Measurements from ENCODE around the gene ITGA4. TPM values are rescaled to one million over a fixed set of nuclear protein-coding genes. Genes with fewer than 3 reads are reported as not detected.

The ITGA4 gene
- total and polyA plus RNA-seq, 9 of the 15 experiments (the other 6 are each of a cell fraction or from before 2014, with no cell fraction given) = 0.06 to 0.81 (median 0.27) TPM

DNA sequence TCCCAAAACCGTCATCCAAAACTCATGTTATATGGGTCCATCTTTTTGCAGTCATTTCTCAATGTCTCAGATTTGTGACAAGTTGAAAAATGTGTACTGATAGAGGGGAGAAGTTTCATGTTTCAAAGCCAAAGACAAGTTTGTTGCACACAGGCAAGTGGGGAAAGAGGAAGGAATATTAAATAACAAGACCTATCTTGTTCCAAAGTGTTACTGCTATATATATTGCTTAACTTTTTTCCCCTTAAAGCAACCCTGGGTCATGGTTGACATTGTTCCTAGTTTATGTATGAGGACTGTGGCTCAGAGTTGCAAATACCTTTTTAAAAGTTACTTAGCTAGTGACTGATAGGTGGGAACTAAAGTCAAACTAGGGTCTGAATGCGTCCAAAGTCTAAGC is 1.7 kb downstream of the ITGA4 start:
- no peak for DNase-seq (ENCODE audit: extremely low read depth in 1 of 4, low spot score in 3 of 4)
- ATAC-seq = no peak
- H3K27ac ChIP-seq (ENCODE audit: extremely low read depth, low read depth, low read length) = no peak overlapping the region
- H4K20me1 ChIP-seq (replicated peaks; ENCODE audit: control insufficient read depth, insufficient read depth, low read length) = no peaks in the 10 kb centered on the region
- ChIA-PET CTCF (ENCODE audit: low intra/inter-chr PET ratio) (no interaction called here), POLR2A (no interaction called here)
- no peaks in the 10 kb centered on the region for H3K36me3 ChIP-seq (ENCODE audit: control insufficient read depth, insufficient read depth, low read length)
- H3K9me1 ChIP-seq (ENCODE audit: control insufficient read depth, insufficient read depth, low read length) = no peaks in the 10 kb centered on the region
- no peak overlapping the region for H2AFZ ChIP-seq (ENCODE audit: low read depth, low read length)
- H3K4me1 ChIP-seq (replicated peaks in 1 of 2; ENCODE audit: control insufficient read depth in 2 of 2, insufficient read depth in 2 of 2, low read length in 2 of 2) = peaks cover 0 to 4% of the 10 kb centered on the region in 2 experiments; a peak in 1 of 5 replicates
- H3K79me2 ChIP-seq (ENCODE audit: control insufficient read depth, insufficient read depth, low read length) = no peaks in the 10 kb centered on the region
- H3K9me3 ChIP-seq (replicated peaks; ENCODE audit: control insufficient read depth, insufficient read depth, low read depth, low read length) = no peaks in the 10 kb centered on the region
- H3K4me2 ChIP-seq (ENCODE audit: insufficient read depth, low read length) = no peak overlapping the region
- no peak overlapping the region for H3K9ac ChIP-seq (ENCODE audit: insufficient read depth in 1 of 2, low read depth in 2 of 2, low read length in 2 of 2)
- H3K27me3 ChIP-seq (ENCODE audit: control insufficient read depth in 2 of 2, insufficient read depth in 2 of 2, low read length in 2 of 2) = no peaks in the 10 kb centered on the region
- H3K4me3 ChIP-seq = no peak overlapping the region
- TF ChIP-seq ARHGAP35 (IDR thresholded peaks at IDR 0.05; ENCODE audit: partially characterized antibody) (no peak), TSHZ1 (CRISPR knock-in tag; IDR thresholded peaks at IDR 0.05) (no peak), AFF1 (IDR thresholded peaks at IDR 0.05; ENCODE audit: low read depth in 1 of 2, partially characterized antibody in 2 of 2) (no peak), TCFL5 (CRISPR knock-in tag; conservative IDR thresholded peaks at IDR 0.05) (no peak), SIRT6 (IDR thresholded peaks at IDR 0.05; ENCODE audit: low read depth, low read length) (no peak), GABPA (tag; conservative IDR thresholded peaks at IDR 0.05; ENCODE audit: low read depth) (no peak), ZNF133 (CRISPR knock-in tag; IDR thresholded peaks at IDR 0.05) (no peak), TAF7 (tag; IDR thresholded peaks at IDR 0.05) (no peak), SRF (CRISPR knock-in tag; IDR thresholded peaks at IDR 0.05) (no peak), MYC (IDR thresholded peaks at IDR 0.05; ENCODE audit: low read depth, low read length) (no peak), MYC (CRISPR knock-in tag; IDR thresholded peaks at IDR 0.05; ENCODE audit: borderline replicate concordance, low read depth) (no peak), CHD1 (IDR thresholded peaks at IDR 0.05; ENCODE audit: low read length) (no peak), VEZF1 (CRISPR knock-in tag; IDR thresholded peaks at IDR 0.05) (no peak), ZFPM2 (CRISPR knock-in tag; IDR thresholded peaks at IDR 0.05) (no peak), ARNT (IDR thresholded peaks at IDR 0.05) (no peak)
- intact Hi-C loops (cut with micrococcal nuclease) = no loop called here
- FAIRE-seq = no peak
- in situ Hi-C loops (cut with MboI) = no loop called here
- 2% methylated on average over 2 of the region's 2 CpGs for WGBS (ENCODE audit: insufficient coverage, low coverage, missing lambda C conversion rate)
- no TSS peak for BruUV-seq (replicated peaks)

Measured in K562 (cell line).